Retinal pigment epithelial cell (primary cell): Measurements from ENCODE around the gene PRRT1B.
"Not testable (repeated sequence)": the region's sequence is repeated elsewhere in the genome, so short reads cannot be mapped to it uniquely, and the experiment has no call there.

ENCODE experiments used
- DNase-seq: peaks from one replicate; pipeline ENCODE4 v3.0.0-alpha.2; 2010; ENCODE audit warnings: low read depth
- H3K4me3 ChIP-seq: 2 replicates; pipeline ENCODE4 v1.5.1; 2011; ENCODE audit warnings: mild to moderate bottlenecking, low read length, control low read depth, moderate library complexity
- CTCF ChIP-seq: conservative IDR thresholded peaks from 2 replicates; pipeline ENCODE4 v1.5.1; 2011; ENCODE audit warnings: low read depth, low read length, control low read depth, inconsistent platforms

The PRRT1B gene

GRCh38 chr9:131502781-131503625 is 42.3 kb upstream of the PRRT1B start, which contains the start of gene POMT1:
Gene POMT1 (plus strand): TSS chr9:131502918. CDS start chr9:131504219, 1,301 bp downstream.
- H3K4me3 ChIP-seq, result peak within 1 kb of the TSS; percentile 73
- peak; percentile 19 for DNase-seq
- TF ChIP-seq CTCF, result no peak

GRCh38 chr9:131503626-131504465 is 41.5 kb upstream of the PRRT1B start:
- H3K4me3 ChIP-seq, result peak overlapping the region; percentile 73
- no peak for DNase-seq
- peak; percentile 0 for TF ChIP-seq CTCF

GRCh38 chr9:131505012-131505411 is 40.3 kb upstream of the PRRT1B start:
- no peak for TF ChIP-seq CTCF
- DNase-seq, result no peak
- H3K4me3 ChIP-seq, result no peak overlapping the region

GRCh38 chr9:131511416-131511815 is 33.9 kb upstream of the PRRT1B start:
- TF ChIP-seq CTCF, result no peak
- H3K4me3 ChIP-seq, result no peak overlapping the region
- DNase-seq, result no peak

- no peak for DNase-seq
- H3K4me3 ChIP-seq, result no peak overlapping the region
- no peak for TF ChIP-seq CTCF
Measured at GRCh38 chr9:131511880-131512279, 33.4 kb upstream of the PRRT1B start.

GRCh38 chr9:131513177-131513576 is 32.1 kb upstream of the PRRT1B start:
- DNase-seq, result no peak
- TF ChIP-seq CTCF, result no peak
- H3K4me3 ChIP-seq, result no peak overlapping the region

GRCh38 chr9:131515559-131516031 is 29.7 kb upstream of the PRRT1B start:
- not testable (repeated sequence) for H3K4me3 ChIP-seq, DNase-seq
